Mesenchymal stem cell (in vitro differentiated cells and primary cell): ENCODE measurements around the gene KCNJ18.
"Not testable (repeated sequence)": the region's sequence is repeated elsewhere in the genome, so short reads cannot be mapped to it uniquely, and the experiment has no call there.

Source experiments
- DNase-seq: peaks from one replicate; pipeline ENCODE4 v3.0.0-alpha.2; 2013
- H2AFZ ChIP-seq: one replicate; pipeline ENCODE4 v1.6.1; 2013; ENCODE audit warnings: low read depth, mild to moderate bottlenecking, control low read depth, inconsistent platforms, low read length, moderate library complexity
- H2AK5ac ChIP-seq: 2 replicates; pipeline ENCODE4 v1.6.1; 2013; ENCODE audit warnings: low read length, moderate library complexity, mild to moderate bottlenecking, inconsistent platforms; ENCODE audit not compliant: severe bottlenecking
- H2BK120ac ChIP-seq: one replicate; pipeline ENCODE4 v1.6.1; 2013; ENCODE audit warnings: low read depth, mild to moderate bottlenecking, inconsistent platforms, low read length, moderate library complexity
- H2BK12ac ChIP-seq, 2 experiments: one replicate each; pipeline ENCODE4 v1.6.1; 2013; ENCODE audit warnings: inconsistent platforms in 2 of 2, low read length in 2 of 2, mild to moderate bottlenecking in 2 of 2, moderate library complexity in 2 of 2, control low read depth in 1 of 2
- H2BK15ac ChIP-seq: one replicate; pipeline ENCODE4 v1.6.1; 2013; ENCODE audit warnings: mild to moderate bottlenecking, low read depth, inconsistent platforms; ENCODE audit not compliant: poor library complexity, severe bottlenecking
- H2BK5ac ChIP-seq: 2 replicates; pipeline ENCODE4 v1.6.1; 2013; ENCODE audit warnings: low read depth, mild to moderate bottlenecking, low read length, control low read depth, inconsistent platforms; ENCODE audit not compliant: poor library complexity, severe bottlenecking
- H3K14ac ChIP-seq, 2 experiments: one replicate each; pipeline ENCODE4 v1.6.1; 2013; ENCODE audit warnings: inconsistent platforms in 2 of 2, low read length in 2 of 2, control low read depth in 1 of 2, mild to moderate bottlenecking in 1 of 2, moderate library complexity in 1 of 2
- H3K18ac ChIP-seq, 2 experiments: one replicate each; pipeline ENCODE4 v1.6.1; 2013; ENCODE audit warnings: inconsistent platforms in 2 of 2, low read length in 2 of 2, control low read depth in 1 of 2, low read depth in 1 of 2, mild to moderate bottlenecking in 1 of 2
- H3K23ac ChIP-seq, 2 experiments: one replicate each; pipeline ENCODE4 v1.6.1; 2013; ENCODE audit warnings: inconsistent platforms in 2 of 2, low read length in 2 of 2, mild to moderate bottlenecking in 2 of 2, moderate library complexity in 2 of 2, control low read depth in 1 of 2
- H3K27ac ChIP-seq: 2 replicates; pipeline ENCODE4 v1.5.1; 2013; ENCODE audit warnings: mild to moderate bottlenecking, moderate library complexity, low read length, control low read depth, inconsistent platforms; ENCODE audit not compliant: poor library complexity, severe bottlenecking
- H3K27me3 ChIP-seq, 2 experiments: 2 replicates each; pipeline versions ENCODE4 v1.6.1 to v1.7.0; 2013; ENCODE audit warnings: low read length in 2 of 2, mild to moderate bottlenecking in 2 of 2, moderate library complexity in 2 of 2, control low read depth in 1 of 2, inconsistent platforms in 1 of 2; ENCODE audit not compliant: control insufficient read depth in 1 of 2, insufficient read depth in 1 of 2
- H3K36me3 ChIP-seq, 2 experiments: 2 replicates each; pipeline versions ENCODE4 v1.6.1 to v1.7.0; 2013; ENCODE audit warnings: low read length in 2 of 2, control low read depth in 1 of 2, inconsistent platforms in 1 of 2, low read depth in 1 of 2, mild to moderate bottlenecking in 1 of 2; ENCODE audit not compliant: insufficient read depth in 2 of 2, control insufficient read depth in 1 of 2
- H3K4ac ChIP-seq, 2 experiments: one replicate each; pipeline ENCODE4 v1.6.1; 2013; ENCODE audit warnings: inconsistent platforms in 2 of 2, low read length in 2 of 2, mild to moderate bottlenecking in 2 of 2, moderate library complexity in 2 of 2, control low read depth in 1 of 2, low read depth in 1 of 2
- H3K4me1 ChIP-seq: 2 replicates; pipeline ENCODE4 v1.6.1; 2013; ENCODE audit warnings: low read depth, low read length, control low read depth; ENCODE audit not compliant: control insufficient read depth, insufficient read depth
- H3K4me2 ChIP-seq: 2 replicates; pipeline ENCODE4 v1.6.1; 2013; ENCODE audit warnings: low read length, mild to moderate bottlenecking, inconsistent platforms; ENCODE audit not compliant: poor library complexity, severe bottlenecking
- H3K4me3 ChIP-seq, 2 experiments: 2 replicates each; pipeline versions ENCODE4 v1.5.1 to v1.7.0; 2013; ENCODE audit warnings: low read length in 2 of 2, mild to moderate bottlenecking in 2 of 2, control low read depth in 1 of 2, low read depth in 1 of 2; ENCODE audit not compliant: insufficient read depth in 1 of 2
- H3K79me1 ChIP-seq: replicated peaks from 2 replicates; pipeline ENCODE4 v1.6.1; 2013; ENCODE audit warnings: mild to moderate bottlenecking, control low read depth, low read length, inconsistent platforms; ENCODE audit not compliant: poor library complexity, severe bottlenecking
- H3K9ac ChIP-seq: 2 replicates; pipeline ENCODE4 v1.7.0; 2013; ENCODE audit warnings: mild to moderate bottlenecking, low read length, moderate library complexity
- H3K9me3 ChIP-seq: 2 replicates; pipeline ENCODE4 v1.7.0; 2013; ENCODE audit warnings: mild to moderate bottlenecking, low read length; ENCODE audit not compliant: control insufficient read depth
- H4K8ac ChIP-seq: one replicate; pipeline ENCODE4 v1.6.1; 2013; ENCODE audit warnings: inconsistent platforms, mild to moderate bottlenecking, low read length, moderate library complexity
- H4K91ac ChIP-seq: one replicate; pipeline ENCODE4 v1.6.1; 2013; ENCODE audit warnings: mild to moderate bottlenecking, low read length, inconsistent platforms
- WGBS: methylation state at CpG from one replicate; pipeline ENCODE4 v1.1.7; 2013; ENCODE audit warnings: mixed read lengths; 5-methylcytosine and 5-hydroxymethylcytosine counted together

KCNJ18 gene

DNA sequence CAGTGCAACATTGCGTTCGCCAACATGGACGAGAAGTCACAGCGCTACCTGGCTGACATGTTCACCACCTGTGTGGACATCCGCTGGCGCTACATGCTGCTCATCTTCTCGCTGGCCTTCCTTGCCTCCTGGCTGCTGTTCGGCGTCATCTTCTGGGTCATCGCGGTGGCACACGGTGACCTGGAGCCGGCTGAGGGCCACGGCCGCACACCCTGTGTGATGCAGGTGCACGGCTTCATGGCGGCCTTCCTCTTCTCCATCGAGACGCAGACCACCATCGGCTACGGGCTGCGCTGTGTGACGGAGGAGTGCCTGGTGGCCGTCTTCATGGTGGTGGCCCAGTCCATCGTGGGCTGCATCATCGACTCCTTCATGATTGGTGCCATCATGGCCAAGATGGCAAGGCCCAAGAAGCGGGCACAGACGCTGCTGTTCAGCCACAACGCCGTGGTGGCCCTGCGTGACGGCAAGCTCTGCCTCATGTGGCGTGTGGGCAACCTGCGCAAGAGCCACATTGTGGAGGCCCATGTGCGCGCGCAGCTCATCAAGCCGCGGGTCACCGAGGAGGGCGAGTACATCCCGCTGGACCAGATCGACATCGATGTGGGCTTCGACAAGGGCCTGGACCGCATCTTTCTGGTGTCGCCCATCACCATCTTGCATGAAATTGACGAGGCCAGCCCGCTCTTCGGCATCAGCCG is 10.8 kb downstream of the KCNJ18 start:
- H2BK15ac ChIP-seq, H3K4me2 ChIP-seq, H3K18ac ChIP-seq, H2BK5ac ChIP-seq, H2AK5ac ChIP-seq, H2BK12ac ChIP-seq, H2AFZ ChIP-seq, H3K27me3 ChIP-seq, H3K4me3 ChIP-seq, H3K9me3 ChIP-seq, H4K8ac ChIP-seq, H3K79me1 ChIP-seq, H3K23ac ChIP-seq, H3K4ac ChIP-seq, H3K4me1 ChIP-seq, H3K14ac ChIP-seq, H3K27ac ChIP-seq, DNase-seq, H3K9ac ChIP-seq, H3K36me3 ChIP-seq, H4K91ac ChIP-seq, H2BK120ac ChIP-seq: not testable (repeated sequence)
- 89% methylated on average over 25 of the region's 51 CpGs for WGBS

DNA sequence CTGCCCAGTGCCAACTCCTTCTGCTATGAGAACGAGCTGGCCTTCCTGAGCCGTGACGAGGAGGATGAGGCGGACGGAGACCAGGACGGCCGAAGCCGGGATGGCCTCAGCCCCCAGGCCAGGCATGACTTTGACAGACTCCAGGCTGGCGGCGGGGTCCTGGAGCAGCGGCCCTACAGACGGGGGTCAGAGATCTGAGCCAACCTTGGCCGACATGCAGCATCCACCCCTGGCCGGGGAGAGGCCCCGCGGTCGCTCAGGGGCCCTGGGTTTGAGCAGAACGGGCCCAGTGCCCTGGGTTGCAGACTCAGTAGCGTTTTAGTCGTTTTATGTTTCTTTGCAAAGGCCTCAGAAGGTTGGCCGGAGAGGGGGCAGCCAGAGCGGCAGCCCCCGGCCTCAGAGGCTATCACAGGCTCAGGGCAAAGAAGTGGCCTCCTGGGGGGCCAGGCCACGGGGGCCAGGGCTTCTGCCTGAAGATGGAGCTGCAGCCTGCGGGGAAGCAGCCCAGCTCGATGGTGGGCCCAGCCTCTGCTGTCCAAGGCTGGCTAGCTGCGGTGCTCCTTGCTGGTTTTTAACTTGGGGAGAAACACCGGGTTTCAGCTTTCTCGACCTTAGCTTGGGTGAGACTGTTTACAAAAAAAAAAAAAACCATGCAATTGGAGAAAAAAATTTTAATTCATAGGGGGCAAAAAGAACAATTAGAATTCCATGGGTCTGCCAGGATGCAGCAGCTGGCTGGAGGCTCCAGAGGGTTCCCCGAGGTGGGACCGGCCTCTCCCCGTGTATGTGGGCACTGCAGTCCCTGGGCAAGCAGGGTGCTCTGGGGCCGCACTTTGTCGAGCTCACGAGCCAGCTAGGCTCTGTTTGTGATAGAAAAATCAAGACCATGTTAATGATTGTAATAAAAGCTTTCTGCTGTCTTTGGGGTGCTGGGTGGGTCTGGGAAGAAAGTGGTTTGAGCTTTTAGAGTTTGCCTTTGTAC is 11.9 kb downstream of the KCNJ18 start:
- 74% methylated on average over 31 of the region's 35 CpGs for whole genome bisulfite sequencing
- H3K27ac ChIP-seq, H3K4me2 ChIP-seq, H3K4ac ChIP-seq, H3K4me1 ChIP-seq, H3K9me3 ChIP-seq, H2BK15ac ChIP-seq, H3K18ac ChIP-seq, H3K36me3 ChIP-seq, H2BK120ac ChIP-seq, H3K79me1 ChIP-seq, H2BK12ac ChIP-seq, H3K4me3 ChIP-seq, H2BK5ac ChIP-seq, H3K23ac ChIP-seq, H2AK5ac ChIP-seq, H2AFZ ChIP-seq, H3K14ac ChIP-seq, H3K27me3 ChIP-seq, DNase-seq, H4K8ac ChIP-seq, H3K9ac ChIP-seq, H4K91ac ChIP-seq: not testable (repeated sequence)

DNA sequence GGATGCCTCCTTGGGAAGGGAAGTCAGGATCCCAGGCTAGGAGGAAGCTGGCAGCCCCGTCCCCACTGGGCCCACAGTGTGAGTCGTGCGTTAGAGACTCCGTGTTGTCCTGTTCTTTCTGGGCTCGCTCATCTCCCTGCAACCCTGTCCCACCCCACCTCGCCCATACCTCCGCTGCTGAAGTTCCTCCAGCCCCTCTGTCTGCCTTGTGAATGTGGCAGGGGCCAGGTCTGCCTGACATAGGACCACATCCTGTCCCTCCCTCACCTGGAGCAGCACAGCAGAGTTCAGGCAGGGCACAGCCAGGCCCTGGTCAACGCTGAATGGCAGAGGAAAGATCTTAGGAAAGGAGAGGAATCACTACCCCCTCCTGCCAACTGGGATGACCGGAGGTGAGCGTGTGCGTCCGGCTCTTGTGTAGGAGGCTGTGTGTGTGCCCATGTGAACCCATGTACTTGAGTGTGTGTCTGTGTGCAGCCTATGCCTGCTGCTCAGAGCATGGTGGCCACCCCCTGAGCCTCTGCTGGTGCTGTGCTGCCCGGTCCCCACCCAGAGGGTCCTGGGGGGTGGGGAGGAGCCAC is 12.8 kb downstream of the KCNJ18 start:
- Histone ChIP-seq H3K14ac (no peak overlapping the region), H2BK5ac (no peak overlapping the region), H3K36me3 (no peaks in the 10 kb centered on the region), H2BK15ac (no peak overlapping the region), H3K18ac (no peak overlapping the region), H3K27ac (no peak overlapping the region), H4K91ac (peak overlapping the region; percentile 21), H2AFZ (no peak overlapping the region), H3K9me3 (no peaks in the 10 kb centered on the region), H3K4me3 (no peak overlapping the region), H3K4me2 (no peak overlapping the region), H3K23ac (no peak overlapping the region), H2AK5ac (no peak overlapping the region), H3K27me3 (no peaks in the 10 kb centered on the region), H3K9ac (no peak overlapping the region), H3K79me1 (no peaks in the 10 kb centered on the region), H2BK120ac (no peak overlapping the region), H3K4me1 (no peaks in the 10 kb centered on the region), H4K8ac (no peak overlapping the region), H3K4ac (no peak overlapping the region), H2BK12ac (no peak overlapping the region)
- WGBS = 62% methylated on average over 13 of the region's 13 CpGs
- DNase-seq = no peak

DNA sequence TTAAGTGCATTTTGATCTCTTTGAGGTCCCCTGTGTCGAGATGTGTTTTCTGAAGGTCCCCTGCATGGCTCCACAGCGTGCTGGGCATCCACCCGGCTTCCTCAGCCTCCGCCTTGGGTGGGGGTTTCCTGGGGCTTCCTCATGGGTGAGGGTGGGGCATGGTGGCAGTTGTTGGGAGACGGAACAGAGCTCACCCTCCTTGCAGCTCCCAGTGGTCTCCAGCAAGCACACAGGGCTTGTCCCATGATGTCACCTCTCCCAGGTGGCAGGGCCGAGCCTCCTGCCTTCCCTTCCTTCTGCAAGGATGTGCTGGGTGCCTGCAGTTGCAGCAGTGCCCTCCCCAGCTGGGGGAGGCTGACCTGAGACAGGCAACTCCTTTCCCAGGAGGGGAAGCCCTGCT is 13.4 kb downstream of the KCNJ18 start:
- not testable (repeated sequence) for H3K4me2 ChIP-seq, H2BK12ac ChIP-seq, H3K4ac ChIP-seq, H4K8ac ChIP-seq, H3K23ac ChIP-seq, H3K18ac ChIP-seq, H2AK5ac ChIP-seq, H3K27ac ChIP-seq, H3K4me3 ChIP-seq, H3K9me3 ChIP-seq, H2BK5ac ChIP-seq, H3K27me3 ChIP-seq, H2BK15ac ChIP-seq, H2BK120ac ChIP-seq, H3K36me3 ChIP-seq, DNase-seq, H2AFZ ChIP-seq, H3K14ac ChIP-seq, H3K4me1 ChIP-seq, H3K9ac ChIP-seq, H4K91ac ChIP-seq, H3K79me1 ChIP-seq
- WGBS = 44% methylated on average over 6 of the region's 6 CpGs
